ENCODE measurements around the gene TNRC6A.
"Not testable (repeated sequence)": the region's sequence is repeated elsewhere in the genome, so short reads cannot be mapped to it uniquely, and the experiment has no call there.

The TNRC6A gene

GRCh38 chr16:24761526-24761925 is 32.1 kb downstream of the TNRC6A start:
- no peak for DNase-seq

GRCh38 chr16:24764916-24765315 is 35.5 kb downstream of the TNRC6A start:
- DNase-seq = no peak

GRCh38 chr16:24766057-24766456 is 36.6 kb downstream of the TNRC6A start:
- DNase-seq = no peak

GRCh38 chr16:24769806-24770205 is 40.4 kb downstream of the TNRC6A start:
- no peak for DNase-seq

- no peak for DNase-seq
Observed at GRCh38 chr16:24771132-24771778, 41.8 kb downstream of the TNRC6A start.

GRCh38 chr16:24771779-24772157 is 42.3 kb downstream of the TNRC6A start:
- DNase-seq = no peak

DNA sequence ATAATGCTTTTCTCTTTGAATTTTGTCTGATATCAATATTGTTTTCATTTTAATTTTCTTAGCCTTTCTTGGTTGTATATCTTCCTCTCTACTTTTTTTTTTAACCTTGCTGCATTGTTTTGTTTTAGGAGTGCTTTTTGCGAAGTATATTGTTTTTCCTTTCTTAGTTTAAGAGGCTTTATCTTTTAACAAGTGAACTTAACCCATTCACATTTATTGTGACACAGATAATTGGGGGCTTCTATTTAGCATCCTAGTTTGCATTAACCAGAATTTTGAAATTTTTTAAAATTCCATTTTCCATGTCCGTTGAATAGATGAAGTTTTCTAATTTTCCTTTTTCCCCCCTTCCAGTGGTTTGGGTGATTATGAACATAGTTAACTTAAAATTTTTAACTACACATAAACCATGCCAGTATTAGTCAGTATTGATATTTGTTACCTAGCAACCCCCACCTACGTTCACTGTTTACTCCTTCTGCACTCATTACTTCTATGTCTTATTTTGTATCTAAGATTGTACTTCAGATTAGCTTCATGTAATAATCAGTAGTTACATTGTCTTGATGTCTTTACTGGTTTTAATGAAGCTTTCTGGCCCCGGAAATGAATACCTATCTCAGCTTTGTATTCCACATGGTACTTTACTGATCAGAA is 44.4 kb downstream of the TNRC6A start:
- DNase-seq = no peak

DNA sequence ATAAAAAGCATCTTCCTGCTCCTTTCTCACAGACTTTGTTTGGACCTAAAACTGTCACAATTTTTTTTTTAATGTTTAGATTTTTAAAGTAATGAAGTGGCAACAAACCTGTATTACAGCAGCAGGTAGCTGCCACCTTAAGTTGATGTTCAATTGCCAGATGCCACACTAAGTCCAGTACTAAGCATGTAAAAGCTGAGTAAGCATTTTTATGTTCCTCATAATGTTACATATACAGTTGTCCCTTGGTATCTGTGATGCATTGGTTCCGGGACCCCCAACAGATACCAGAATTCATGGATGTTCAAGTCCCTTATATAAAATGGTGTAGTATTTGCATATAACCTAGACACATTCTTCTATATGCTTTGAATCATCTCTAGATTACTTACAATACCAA is 45.1 kb downstream of the TNRC6A start:
- no peak for DNase-seq

- DNase-seq = no peak
Observed at GRCh38 chr16:24775455-24775854, 46.0 kb downstream of the TNRC6A start.

- DNase-seq = no peak
Observed at GRCh38 chr16:24776501-24777220, 47.2 kb downstream of the TNRC6A start.

GRCh38 chr16:24778671-24779070 is 49.2 kb downstream of the TNRC6A start:
- no peak for DNase-seq

DNA sequence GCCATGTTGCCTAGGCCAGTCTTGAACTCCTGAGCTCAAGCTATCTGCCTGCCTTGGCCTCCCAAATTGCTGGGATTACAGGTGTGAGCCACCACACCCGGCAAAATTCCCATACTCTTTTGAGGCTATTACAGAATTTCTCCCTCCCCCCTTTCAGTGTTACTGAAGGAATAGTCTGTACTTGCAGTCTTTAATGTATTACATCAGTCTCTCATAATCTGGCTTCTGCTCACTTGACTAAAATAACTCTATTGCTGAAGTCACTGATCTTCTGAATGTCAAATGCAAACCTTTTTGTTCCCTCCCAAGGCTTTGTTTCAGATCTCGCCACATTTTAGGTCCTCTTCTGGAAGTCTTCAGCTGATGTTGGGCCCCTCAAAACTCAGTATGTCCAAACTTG is 51.8 kb downstream of the TNRC6A start:
- no peak for DNase-seq

DNA sequence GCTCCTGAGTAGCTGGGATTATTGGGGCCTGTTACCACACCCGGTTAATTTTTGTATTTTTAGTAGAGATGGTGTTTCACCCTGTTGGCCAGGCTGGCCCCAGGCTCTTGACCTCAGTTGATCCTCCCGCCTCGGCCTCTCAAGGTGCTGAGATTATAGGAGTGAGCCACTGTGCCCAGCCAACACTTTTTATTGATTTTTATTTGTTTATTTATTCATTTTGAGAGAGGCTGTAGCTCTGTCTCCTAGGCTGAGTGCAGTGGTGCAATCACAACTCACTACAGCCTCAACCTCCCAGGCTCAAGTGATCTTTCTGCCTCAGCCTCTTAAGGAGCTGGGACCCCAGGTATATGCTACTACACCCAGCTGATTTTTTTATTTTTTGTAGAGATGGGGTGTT is 54.7 kb downstream of the TNRC6A start:
- no peak for DNase-seq

- no peak for DNase-seq
Observed at GRCh38 chr16:24789881-24790280, 60.4 kb downstream of the TNRC6A start.

GRCh38 chr16:24800586-24800985 is 71.1 kb downstream of the TNRC6A start:
- DNase-seq = no peak

DNA sequence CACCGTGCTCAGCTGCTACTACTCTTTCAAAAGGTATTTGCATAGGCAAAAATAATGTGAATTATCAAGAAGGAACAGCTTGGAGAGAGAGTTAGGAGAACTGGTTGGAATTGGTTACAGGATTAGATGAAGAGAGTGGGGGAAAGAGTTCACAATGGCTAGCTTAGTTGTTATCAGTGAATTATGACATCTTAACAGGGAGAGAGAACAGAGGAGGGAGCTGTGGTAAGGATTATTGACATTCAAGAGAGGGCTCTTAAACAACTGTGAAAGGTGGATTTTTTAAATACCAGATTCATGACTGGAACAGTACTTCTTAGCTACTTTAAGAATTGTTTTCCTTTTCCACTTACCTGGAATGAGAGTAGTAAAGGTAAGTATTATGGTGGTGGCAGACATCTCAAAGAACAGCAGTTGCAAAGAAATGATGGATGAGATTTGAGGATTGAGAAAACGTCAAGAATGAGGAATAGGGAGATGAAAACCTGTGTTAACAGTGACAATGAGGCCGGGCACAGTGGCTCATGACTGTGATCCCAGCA is 72.4 kb downstream of the TNRC6A start:
- no peak for DNase-seq

- no peak for DNase-seq
Observed at GRCh38 chr16:24805484-24805883, 76.0 kb downstream of the TNRC6A start.

DNA sequence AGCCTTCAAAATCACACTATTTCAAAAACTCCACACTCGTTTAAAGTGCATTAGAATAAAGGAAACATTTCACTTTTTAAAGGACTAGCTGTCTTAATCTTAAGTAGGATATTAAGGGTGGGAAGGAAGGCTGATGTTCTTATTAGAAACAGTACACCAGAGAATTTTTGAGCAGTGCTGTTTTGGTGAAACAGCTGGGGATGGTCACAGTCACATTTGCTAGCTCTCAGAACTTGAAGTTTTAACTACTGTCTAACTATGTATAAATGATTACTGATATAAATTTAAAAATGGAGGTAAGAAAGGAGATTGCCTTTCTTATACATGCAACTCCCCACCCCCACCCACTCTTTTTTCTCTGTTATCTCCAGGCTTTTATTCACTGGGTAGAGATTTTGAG is 77.8 kb downstream of the TNRC6A start:
- DNase-seq = no peak

GRCh38 chr16:24810951-24811843 is 81.7 kb downstream of the TNRC6A start:
- DNase-seq = no peak

- DNase-seq = not testable (repeated sequence)
Observed at GRCh38 chr16:24812813-24813212, 83.4 kb downstream of the TNRC6A start.

GRCh38 chr16:24815021-24815420 is 85.6 kb downstream of the TNRC6A start:
- peak; percentile 35 for DNase-seq

- DNase-seq = no peak
Observed at GRCh38 chr16:24816688-24817087, 87.2 kb downstream of the TNRC6A start.

- DNase-seq = no peak
Observed at GRCh38 chr16:24819462-24820040, 90.1 kb downstream of the TNRC6A start.

All from NCI-H2107 (cell line).